Liver (tissue), 9 donors: ENCODE results near the gene ZFP1. TPM values are rescaled to one million over a fixed set of nuclear protein-coding genes. Genes with fewer than 3 reads are reported as not detected.

ENCODE experiments used
- DNase-seq: peaks from one replicate; pipeline ENCODE4 v3.0.0-alpha.2; 2017; ENCODE audit warnings: low spot score
- H3K27ac ChIP-seq, 2 donors: one replicate each; pipeline ENCODE4 v1.7.0; 2013; ENCODE audit warnings: inconsistent platforms in 2 of 2, low read length in 2 of 2, control low read depth in 1 of 2, low read depth in 1 of 2, mild to moderate bottlenecking in 1 of 2
- H3K27me3 ChIP-seq, 4 donors: one replicate each; pipeline versions ENCODE4 v1.6.1 to v1.7.0; 2013; ENCODE audit warnings: low read length in 3 of 4, inconsistent platforms in 1 of 4, mild to moderate bottlenecking in 1 of 4, moderate library complexity in 1 of 4; ENCODE audit not compliant: control insufficient read depth in 4 of 4, insufficient read depth in 4 of 4
- H3K36me3 ChIP-seq, 4 donors: one replicate each; pipeline versions ENCODE4 v1.6.1 to v1.7.0; 2013; ENCODE audit warnings: low read length in 3 of 4, mild to moderate bottlenecking in 3 of 4, low read depth in 1 of 4, moderate library complexity in 1 of 4; ENCODE audit not compliant: control insufficient read depth in 4 of 4, insufficient read depth in 3 of 4
- H3K4me1 ChIP-seq, 4 donors: one replicate each; pipeline versions ENCODE4 v1.6.1 to v1.7.0; 2013; ENCODE audit warnings: low read length in 3 of 4, mild to moderate bottlenecking in 3 of 4, moderate library complexity in 1 of 4; ENCODE audit not compliant: control insufficient read depth in 4 of 4, insufficient read depth in 4 of 4
- H3K4me3 ChIP-seq, 3 donors: one replicate each; pipeline versions ENCODE4 v1.6.1 to v1.7.0; 2013; ENCODE audit warnings: low read length in 3 of 3, control low read depth in 1 of 3, low read depth in 1 of 3, mild to moderate bottlenecking in 1 of 3
- H3K9ac ChIP-seq, 2 donors: one replicate each; pipeline ENCODE4 v1.7.0; 2013; ENCODE audit warnings: low read length in 2 of 2, mild to moderate bottlenecking in 2 of 2, moderate library complexity in 2 of 2, control low read depth in 1 of 2, low read depth in 1 of 2
- H3K9me3 ChIP-seq, 4 donors: one replicate each; pipeline versions ENCODE4 v1.6.1 to v1.7.0; 2013; ENCODE audit warnings: low read length in 3 of 4; ENCODE audit not compliant: control insufficient read depth in 4 of 4
- ATF3 ChIP-seq: IDR thresholded peaks from 2 replicates; pipeline ENCODE4 v1.6.1; 2016; ENCODE audit warnings: antibody characterized with exemption
- CTCF ChIP-seq: fragments of 150-350 bp; IDR thresholded peaks from 2 replicates; pipeline ENCODE4 v1.5.1; 2017; ENCODE audit warnings: improper control_type of control experiment, low read depth, low read length; ENCODE audit not compliant: missing input control
- FOXA1 ChIP-seq: IDR thresholded peaks from 2 replicates; pipeline ENCODE4 v1.6.1; 2016; ENCODE audit warnings: antibody characterized with exemption
- FOXA2 ChIP-seq: IDR thresholded peaks from 2 replicates; pipeline ENCODE4 v1.6.1; 2016; ENCODE audit warnings: antibody characterized with exemption
- GABPA ChIP-seq, 2 donors: IDR thresholded peaks in 1 of 2; conservative IDR thresholded peaks in 1 of 2; 2 replicates each; pipeline ENCODE4 v1.6.1; 2016; ENCODE audit warnings: antibody characterized with exemption in 2 of 2, mild to moderate bottlenecking in 1 of 2, moderate library complexity in 1 of 2
- HNF4A ChIP-seq, 2 donors: conservative IDR thresholded peaks; 2 replicates each; pipeline ENCODE4 v1.6.1; 2016; ENCODE audit warnings: antibody characterized with exemption in 2 of 2, mild to moderate bottlenecking in 2 of 2
- HNF4G ChIP-seq: IDR thresholded peaks from 2 replicates; pipeline ENCODE4 v1.6.1; 2016; ENCODE audit warnings: antibody characterized with exemption
- NR2F2 ChIP-seq: IDR thresholded peaks from 2 replicates; pipeline ENCODE4 v1.6.1; 2016; ENCODE audit warnings: antibody characterized with exemption
- REST ChIP-seq: IDR thresholded peaks from 2 replicates; pipeline ENCODE4 v1.6.1; 2016; ENCODE audit warnings: antibody characterized with exemption, mild to moderate bottlenecking
- RXRA ChIP-seq, 2 donors: IDR thresholded peaks; 2 replicates each; pipeline ENCODE4 v1.6.1; 2017 to 2018; ENCODE audit warnings: antibody characterized with exemption in 2 of 2, mild to moderate bottlenecking in 1 of 2
- TAF1 ChIP-seq: conservative IDR thresholded peaks from 2 replicates; pipeline ENCODE4 v1.6.1; 2016; ENCODE audit warnings: antibody characterized with exemption, mild to moderate bottlenecking
- ZBTB33 ChIP-seq: IDR thresholded peaks from 2 replicates; pipeline ENCODE4 v1.6.1; 2016; ENCODE audit warnings: antibody characterized with exemption
- WGBS: extraction: QIAGEN DNeasy Blood & Tissue Kit; methylation state at CpG from one replicate; pipeline ENCODE4 v1.1.7; 2013; 5-methylcytosine and 5-hydroxymethylcytosine counted together
- polyA plus RNA-seq, 2 donors: library from polyadenylated mRNA; stranded (reverse) in 1 of 2; unstranded in 1 of 2; fragments of 200-250 nt in 1 of 2; fragments of >200 nt in 1 of 2; fragmentation: Nextera tagmentation in 1 of 2; extraction: Ambion mirVana in 1 of 2; gene quantifications; one replicate each; pipeline versions ENCODE4 v1.2.1 to v1.2.3, GENCODE V29; 2013 to 2015
- total RNA-seq, 2 donors: library from RNA; depleted of rRNA; stranded (reverse); fragments of >200 nt; gene quantifications; one replicate each; pipeline ENCODE4 v1.2.3, GENCODE V29; 2014
- donor health status: healthy.
- donor health status: healthy.
- donor health status: healthy.
- donor health status: healthy.
- donor health status: healthy.

Gene ZFP1
- total and polyA plus RNA-seq, 4 donors: 3.8 to 8.5 (median 6.0) TPM

- H3K9ac ChIP-seq: no peak overlapping the region
- H3K36me3 ChIP-seq: peaks cover 0 to 9% (median 2%) of the 10 kb centered on the region in 4 donors
- H3K4me1 ChIP-seq: peaks cover 15 to 55% (median 39%) of the 10 kb centered on the region in 4 donors
- peak overlapping the region in 1 of 2 donors; percentile 6 for H3K27ac ChIP-seq
- TF ChIP-seq ZBTB33: no peak
- TF ChIP-seq NR2F2: no peak
- TF ChIP-seq FOXA1: no peak
- TF ChIP-seq CTCF: no peak
- no peak for TF ChIP-seq HNF4G
- DNase-seq: no peak
- H3K9me3 ChIP-seq: no peaks in the 10 kb centered on the region
- no peaks in the 10 kb centered on the region for H3K27me3 ChIP-seq
- 94% methylated on average over 44 of the region's 44 CpGs for WGBS
- no peak overlapping the region for H3K4me3 ChIP-seq
Observed at GRCh38 chr16:75114179-75114945, 34.0 kb upstream of the ZFP1 start.

GRCh38 chr16:75114946-75115825 lies 33.1 kb upstream of the ZFP1 start:
- TF ChIP-seq HNF4G (no peak), ATF3 (no peak), GABPA (IDR thresholded peaks at IDR 0.05 in 1 of 2, conservative IDR thresholded peaks at IDR 0.05 in 1 of 2) (no peak), RXRA (IDR thresholded peaks at IDR 0.05) (no peak), HNF4A (conservative IDR thresholded peaks at IDR 0.05) (no peak), FOXA2 (no peak), REST (no peak), TAF1 (no peak)
- Histone ChIP-seq H3K4me1 (peaks cover 7 to 47% (median 31%) of the 10 kb centered on the region in 4 donors), H3K27ac (peak overlapping the region; percentile 77 to 96), H3K4me3 (peak overlapping the region in 2 of 3 donors; percentile 43 to 63), H3K27me3 (no peaks in the 10 kb centered on the region), H3K9me3 (no peaks in the 10 kb centered on the region), H3K36me3 (peaks cover 0 to 9% (median 2%) of the 10 kb centered on the region in 4 donors), H3K9ac (peak overlapping the region in 1 of 2 donors; percentile 39)
- WGBS: 79% methylated on average over 45 of the region's 45 CpGs
- DNase-seq: no peak
